Measurements from ENCODE around the gene COX7A1.
A peak's percentile ranks its signal among the peaks of the same experiment; 100 is the strongest.

COX7A1 gene

DNA sequence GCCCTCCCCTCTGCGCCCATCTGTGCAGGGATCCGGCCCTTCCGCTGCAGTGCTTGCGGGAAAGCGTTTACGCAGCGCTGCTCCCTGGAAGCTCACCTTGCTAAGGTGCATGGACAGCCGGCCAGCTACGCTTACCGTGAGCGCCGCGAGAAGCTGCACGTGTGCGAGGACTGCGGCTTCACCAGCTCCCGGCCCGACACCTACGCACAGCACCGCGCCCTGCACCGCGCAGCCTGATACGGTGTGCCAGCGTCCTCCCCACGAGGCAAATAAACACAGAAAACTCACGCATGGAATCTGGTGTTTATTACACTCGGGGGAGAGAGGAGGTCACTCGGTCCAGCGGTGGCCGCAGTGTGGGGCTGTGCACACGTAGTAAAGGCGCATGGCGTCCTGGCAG, 38.8 kb downstream of the COX7A1 start:
- Histone ChIP-seq H3K4me3 (ENCODE audit: control insufficient read depth in 1 of 7, extremely low read depth in 1 of 7, insufficient read depth in 4 of 7, low read depth in 2 of 7, low read length in 6 of 7) (peak overlapping the region in 5 of 7 experiments; percentile 50 to 98 (median 90)), H3K4me1 (ENCODE audit: control extremely low read depth in 1 of 4, control insufficient read depth in 4 of 4, insufficient read depth in 4 of 4, low read length in 3 of 4) (peaks cover 0 to 25% (median 22%) of the 10 kb centered on the region in 4 experiments), H3K27me3 (replicated peaks in 2 of 5; ENCODE audit: control insufficient read depth in 4 of 5, insufficient read depth in 5 of 5, low read length in 4 of 5) (no peaks in the 10 kb centered on the region), H3K36me3 (ENCODE audit: control insufficient read depth in 4 of 4, insufficient read depth in 4 of 4, low read length in 3 of 4) (peaks cover 4 to 34% (median 19%) of the 10 kb centered on the region in 4 experiments), H3K27ac (ENCODE audit: insufficient read depth in 1 of 2, low read depth in 1 of 2, low read length in 2 of 2, poor library complexity in 1 of 2, severe bottlenecking in 2 of 2) (peak overlapping the region in 1 of 2 experiments; percentile 89), H3K9me3 (ENCODE audit: control extremely low read depth in 1 of 5, control insufficient read depth in 4 of 5, insufficient read depth in 2 of 5, low read depth in 1 of 5, low read length in 4 of 5) (no peaks in the 10 kb centered on the region)
- ChIA-PET POLR2A (no interaction called here), CTCF (no interaction called here)
- no peak for DNase-seq
- 99% methylated on average over 28 of the region's 34 CpGs for WGBS (ENCODE audit: insufficient coverage)

DNA sequence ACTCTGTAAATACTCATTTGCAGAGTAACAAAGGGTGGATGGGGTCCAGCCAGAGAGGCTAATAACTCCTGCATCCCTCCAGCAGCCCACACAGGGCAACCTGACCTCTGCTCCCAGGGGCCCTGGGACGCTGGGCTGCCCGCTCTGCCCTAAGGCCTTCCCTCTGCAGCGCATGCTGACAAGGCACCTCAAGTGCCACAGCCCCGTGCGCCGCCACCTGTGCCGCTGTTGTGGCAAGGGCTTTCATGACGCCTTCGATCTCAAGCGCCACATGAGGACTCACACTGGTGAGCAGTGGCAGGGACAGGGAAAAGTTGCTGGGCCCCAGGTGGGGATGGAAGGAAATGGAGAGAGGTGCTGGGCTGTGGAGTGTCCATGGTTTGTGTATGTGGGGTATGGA, 39.6 kb downstream of the COX7A1 start:
- ChIA-PET CTCF (no interaction called here), POLR2A (no interaction called here)
- H3K4me3 ChIP-seq (ENCODE audit: control insufficient read depth in 1 of 7, extremely low read depth in 1 of 7, insufficient read depth in 4 of 7, low read depth in 2 of 7, low read length in 6 of 7) = no peak overlapping the region
- no peaks in the 10 kb centered on the region for H3K27me3 ChIP-seq (replicated peaks in 2 of 5; ENCODE audit: control insufficient read depth in 4 of 5, insufficient read depth in 5 of 5, low read length in 4 of 5)
- H3K9me3 ChIP-seq (ENCODE audit: control extremely low read depth in 1 of 5, control insufficient read depth in 4 of 5, insufficient read depth in 2 of 5, low read depth in 1 of 5, low read length in 4 of 5) = no peaks in the 10 kb centered on the region
- peaks cover 0 to 32% (median 14%) of the 10 kb centered on the region in 4 experiments for H3K36me3 ChIP-seq (ENCODE audit: control insufficient read depth in 4 of 4, insufficient read depth in 4 of 4, low read length in 3 of 4)
- DNase-seq = no peak
- WGBS (ENCODE audit: insufficient coverage) = 97% methylated on average over 10 of the region's 10 CpGs
- peaks cover 0 to 25% (median 22%) of the 10 kb centered on the region in 4 experiments for H3K4me1 ChIP-seq (ENCODE audit: control extremely low read depth in 1 of 4, control insufficient read depth in 4 of 4, insufficient read depth in 4 of 4, low read length in 3 of 4)
- H3K27ac ChIP-seq (ENCODE audit: insufficient read depth in 1 of 2, low read depth in 1 of 2, low read length in 2 of 2, poor library complexity in 1 of 2, severe bottlenecking in 2 of 2) = no peak overlapping the region

DNA sequence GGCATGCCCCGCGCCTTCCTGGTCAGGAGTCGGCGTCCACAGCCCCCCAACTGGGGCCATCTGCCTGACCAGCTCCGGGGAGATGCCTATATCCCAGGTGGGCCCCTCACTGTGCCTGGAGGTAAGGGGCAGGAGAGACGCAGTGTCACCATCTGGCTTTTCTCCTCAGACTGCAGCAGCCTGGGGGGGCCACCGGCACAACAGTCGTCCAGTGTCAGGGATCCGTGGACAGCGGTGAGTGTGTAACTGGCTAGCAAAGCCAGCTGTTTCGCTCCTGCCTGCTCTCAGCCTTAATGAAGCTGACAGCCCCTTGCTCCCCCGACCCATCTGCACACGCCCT, 41.1 kb downstream of the COX7A1 start:
- H3K4me3 ChIP-seq (ENCODE audit: control insufficient read depth in 1 of 7, extremely low read depth in 1 of 7, insufficient read depth in 4 of 7, low read depth in 2 of 7, low read length in 6 of 7) = no peak overlapping the region
- no peaks in the 10 kb centered on the region for H3K9me3 ChIP-seq (ENCODE audit: control extremely low read depth in 1 of 5, control insufficient read depth in 4 of 5, insufficient read depth in 2 of 5, low read depth in 1 of 5, low read length in 4 of 5)
- no peak overlapping the region for H3K27ac ChIP-seq (ENCODE audit: insufficient read depth in 1 of 2, low read depth in 1 of 2, low read length in 2 of 2, poor library complexity in 1 of 2, severe bottlenecking in 2 of 2)
- DNase-seq = no peak
- H3K4me1 ChIP-seq (ENCODE audit: control extremely low read depth in 1 of 4, control insufficient read depth in 4 of 4, insufficient read depth in 4 of 4, low read length in 3 of 4) = peaks cover 0 to 21% (median 19%) of the 10 kb centered on the region in 4 experiments
- H3K36me3 ChIP-seq (ENCODE audit: control insufficient read depth in 4 of 4, insufficient read depth in 4 of 4, low read length in 3 of 4) = peaks cover 3 to 44% (median 17%) of the 10 kb centered on the region in 4 experiments
- ChIA-PET CTCF (interaction anchor here (1.2 kb wide), 1 partner anchor 15 kb away, joined by 3 read pairs; no protein-coding TSS in a partner anchor), POLR2A (no interaction called here)
- 95% methylated on average over 13 of the region's 13 CpGs for WGBS (ENCODE audit: insufficient coverage)
- H3K27me3 ChIP-seq (replicated peaks in 2 of 5; ENCODE audit: control insufficient read depth in 4 of 5, insufficient read depth in 5 of 5, low read length in 4 of 5) = no peaks in the 10 kb centered on the region

- DNase-seq = no peak
- no peak within 1 kb of the TSS for H3K4me3 ChIP-seq (ENCODE audit: control insufficient read depth in 1 of 7, extremely low read depth in 1 of 7, insufficient read depth in 4 of 7, low read depth in 2 of 7, low read length in 6 of 7)
- no peak within 1 kb of the TSS for H3K27ac ChIP-seq (ENCODE audit: insufficient read depth in 1 of 2, low read depth in 1 of 2, low read length in 2 of 2, poor library complexity in 1 of 2, severe bottlenecking in 2 of 2)
- WGBS (ENCODE audit: insufficient coverage) = 100% methylated on average over 1 of the region's 1 CpG
- H3K27me3 ChIP-seq (replicated peaks in 2 of 5; ENCODE audit: control insufficient read depth in 4 of 5, insufficient read depth in 5 of 5, low read length in 4 of 5) = no peaks in the 10 kb centered on the region
- H3K36me3 ChIP-seq (ENCODE audit: control insufficient read depth in 4 of 4, insufficient read depth in 4 of 4, low read length in 3 of 4) = peaks cover 3 to 44% (median 17%) of the 10 kb centered on the region in 4 experiments
- no peaks in the 10 kb centered on the region for H3K9me3 ChIP-seq (ENCODE audit: control extremely low read depth in 1 of 5, control insufficient read depth in 4 of 5, insufficient read depth in 2 of 5, low read depth in 1 of 5, low read length in 4 of 5)
- POLR2A ChIA-PET = no interaction called here
- CTCF ChIA-PET = interaction anchor here (1.2 kb wide), 1 partner anchor 15 kb away, joined by 3 read pairs; no protein-coding TSS in a partner anchor
- peaks cover 0 to 16% (median 14%) of the 10 kb centered on the region in 4 experiments for H3K4me1 ChIP-seq (ENCODE audit: control extremely low read depth in 1 of 4, control insufficient read depth in 4 of 4, insufficient read depth in 4 of 4, low read length in 3 of 4)
These were observed 41.6 kb downstream of the COX7A1 start, which contains the start of gene OVOL3 for GRCh38 chr19:36110487-36111199. Gene OVOL3, plus strand, starts transcription at chr19:36111143. Its CDS starts 60 bp downstream, at chr19:36111203.

GRCh38 chr19:36108684-36109083, 43.6 kb downstream of the COX7A1 start:
- ChIA-PET CTCF (interaction anchor here (1.1 kb wide), 1 partner anchor 19 kb away, joined by 3 read pairs; no protein-coding TSS in a partner anchor), POLR2A (no interaction called here)
- 100% methylated on average over 1 of the region's 3 CpGs for WGBS (ENCODE audit: insufficient coverage)
- peaks cover 3 to 61% (median 27%) of the 10 kb centered on the region in 4 experiments for H3K36me3 ChIP-seq (ENCODE audit: control insufficient read depth in 4 of 4, insufficient read depth in 4 of 4, low read length in 3 of 4)
- H3K9me3 ChIP-seq (ENCODE audit: control extremely low read depth in 1 of 5, control insufficient read depth in 4 of 5, insufficient read depth in 2 of 5, low read depth in 1 of 5, low read length in 4 of 5) = no peaks in the 10 kb centered on the region
- no peak overlapping the region for H3K27ac ChIP-seq (ENCODE audit: insufficient read depth in 1 of 2, low read depth in 1 of 2, low read length in 2 of 2, poor library complexity in 1 of 2, severe bottlenecking in 2 of 2)
- peaks cover 0 to 6% (median 5%) of the 10 kb centered on the region in 4 experiments for H3K4me1 ChIP-seq (ENCODE audit: control extremely low read depth in 1 of 4, control insufficient read depth in 4 of 4, insufficient read depth in 4 of 4, low read length in 3 of 4)
- H3K27me3 ChIP-seq (replicated peaks in 2 of 5; ENCODE audit: control insufficient read depth in 4 of 5, insufficient read depth in 5 of 5, low read length in 4 of 5) = no peaks in the 10 kb centered on the region
- no peak overlapping the region for H3K4me3 ChIP-seq (ENCODE audit: control insufficient read depth in 1 of 7, extremely low read depth in 1 of 7, insufficient read depth in 4 of 7, low read depth in 2 of 7, low read length in 6 of 7)
- no peak for DNase-seq

DNA sequence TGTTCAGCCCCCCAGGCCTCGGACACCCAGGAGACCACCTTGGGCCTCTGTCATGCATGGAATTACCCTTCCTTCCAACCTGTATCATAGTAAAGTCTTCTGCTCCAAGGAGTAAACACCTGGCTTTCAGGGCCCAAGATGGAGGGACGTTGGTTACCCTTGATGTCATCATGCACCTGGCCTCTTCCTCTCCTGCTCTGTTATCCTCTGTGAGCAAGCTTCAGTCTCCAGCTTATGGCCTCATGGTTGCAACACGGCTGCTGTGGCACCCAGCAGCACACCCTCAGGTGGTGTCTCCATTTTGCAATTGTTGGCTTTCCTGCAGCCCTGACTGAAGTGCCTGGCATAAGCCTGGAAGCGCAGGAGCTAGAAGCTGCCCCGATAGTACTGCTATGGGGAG, 45.3 kb downstream of the COX7A1 start:
- H3K36me3 ChIP-seq (ENCODE audit: control insufficient read depth in 4 of 4, insufficient read depth in 4 of 4, low read length in 3 of 4) = peaks cover 3 to 62% (median 30%) of the 10 kb centered on the region in 4 experiments
- H3K9me3 ChIP-seq (ENCODE audit: control extremely low read depth in 1 of 5, control insufficient read depth in 4 of 5, insufficient read depth in 2 of 5, low read depth in 1 of 5, low read length in 4 of 5) = no peaks in the 10 kb centered on the region
- no peak overlapping the region for H3K27ac ChIP-seq (ENCODE audit: insufficient read depth in 1 of 2, low read depth in 1 of 2, low read length in 2 of 2, poor library complexity in 1 of 2, severe bottlenecking in 2 of 2)
- no peak overlapping the region for H3K4me3 ChIP-seq (ENCODE audit: control insufficient read depth in 1 of 7, extremely low read depth in 1 of 7, insufficient read depth in 4 of 7, low read depth in 2 of 7, low read length in 6 of 7)
- ChIA-PET POLR2A (no interaction called here), CTCF (interaction anchor here (1.3 kb wide), 1 partner anchor 27 kb away, joined by 5 read pairs; no protein-coding TSS in a partner anchor)
- no peak for DNase-seq
- 94% methylated on average over 4 of the region's 5 CpGs for WGBS (ENCODE audit: insufficient coverage)
- no peaks in the 10 kb centered on the region for H3K27me3 ChIP-seq (replicated peaks in 2 of 5; ENCODE audit: control insufficient read depth in 4 of 5, insufficient read depth in 5 of 5, low read length in 4 of 5)
- H3K4me1 ChIP-seq (ENCODE audit: control extremely low read depth in 1 of 4, control insufficient read depth in 4 of 4, insufficient read depth in 4 of 4, low read length in 3 of 4) = no peaks in the 10 kb centered on the region

- Histone ChIP-seq H3K4me3 (ENCODE audit: control insufficient read depth in 1 of 7, extremely low read depth in 1 of 7, insufficient read depth in 4 of 7, low read depth in 2 of 7, low read length in 6 of 7) (no peak overlapping the region), H3K27me3 (replicated peaks in 2 of 5; ENCODE audit: control insufficient read depth in 4 of 5, insufficient read depth in 5 of 5, low read length in 4 of 5) (no peaks in the 10 kb centered on the region), H3K9me3 (ENCODE audit: control extremely low read depth in 1 of 5, control insufficient read depth in 4 of 5, insufficient read depth in 2 of 5, low read depth in 1 of 5, low read length in 4 of 5) (no peaks in the 10 kb centered on the region), H3K4me1 (ENCODE audit: control extremely low read depth in 1 of 4, control insufficient read depth in 4 of 4, insufficient read depth in 4 of 4, low read length in 3 of 4) (no peaks in the 10 kb centered on the region), H3K36me3 (ENCODE audit: control insufficient read depth in 4 of 4, insufficient read depth in 4 of 4, low read length in 3 of 4) (peaks cover 3 to 62% (median 34%) of the 10 kb centered on the region in 4 experiments), H3K27ac (ENCODE audit: insufficient read depth in 1 of 2, low read depth in 1 of 2, low read length in 2 of 2, poor library complexity in 1 of 2, severe bottlenecking in 2 of 2) (no peak overlapping the region)
- CTCF ChIA-PET = interaction anchor here (1.3 kb wide), 1 partner anchor 27 kb away, joined by 5 read pairs; no protein-coding TSS in a partner anchor
- POLR2A ChIA-PET = no interaction called here
- 99% methylated on average over 6 of the region's 6 CpGs for WGBS (ENCODE audit: insufficient coverage)
- no peak for DNase-seq
These were observed 45.8 kb downstream of the COX7A1 start for GRCh38 chr19:36106441-36106840.
